HCT116 (cell line): ENCODE results near the gene BECN2. TPM values are rescaled to one million over a fixed set of nuclear protein-coding genes. Genes with fewer than 3 reads are reported as not detected.

ENCODE experiments used
- ATAC-seq: fragments of 200-7000 bp; cut with Tn5 transposase; 2 replicates; pipeline ENCODE4 v1.9.1; 2020; ENCODE audit warnings: mild to moderate bottlenecking, moderate library complexity
- Bru-seq: library from RNA; stranded (reverse); fragments of 400-500 nt; gene quantifications from one replicate; lab custom pipeline; 2021; lab: Mats Ljungman, UMichigan
- BruChase-seq, 2 experiments: library from RNA; stranded (reverse); fragments of 400-500 nt; gene quantifications; one replicate each; lab custom pipeline; 2021; lab: Mats Ljungman, UMichigan
- BruUV-seq: library from RNA; stranded (reverse); fragments of 400-500 nt; replicated peaks from 2 replicates; lab custom pipeline; 2021; lab: Mats Ljungman, UMichigan
- CTCF ChIA-PET: fragments of 300-600 bp; sonication (Branson Sonifier 250); formaldehyde crosslinking; loops from one replicate; lab custom pipeline; 2021; ENCODE audit warnings: antibody characterized with exemption; lab: Charles Lee
- POLR2A ChIA-PET: fragments of 300-600, 350-600 bp; sonication (Branson Sonifier 250); formaldehyde crosslinking; loops from one replicate; lab custom pipeline; 2021; ENCODE audit warnings: antibody characterized with exemption; lab: Charles Lee
- RAD21 ChIA-PET, 2 experiments: fragments of 300-600 bp; sonication (Branson Sonifier 250); formaldehyde crosslinking; loops; one replicate each; lab custom pipeline; 2023; ENCODE audit warnings: low total read pairs in 2 of 2; ENCODE audit not compliant: uncharacterized antibody in 2 of 2, unreplicated experiment in 2 of 2, low non-redundant PET in 1 of 2; lab: Charles Lee
- DNase-seq: peaks from one replicate; pipeline ENCODE4 v3.0.0-alpha.2; 2010; ENCODE audit warnings: low read depth, low spot score
- H2AFZ ChIP-seq: fragments of 200-600 bp; shearing (Covaris generic), sonication (generic); 2 replicates; pipeline ENCODE4 v1.6.1; 2017; ENCODE audit warnings: low read depth, mixed run types, mixed read lengths, antibody characterized with exemption, low read length; ENCODE audit not compliant: poor library complexity, severe bottlenecking
- H3K27ac ChIP-seq: 2 replicates; pipeline ENCODE4 v1.5.1; 2012; ENCODE audit warnings: low read depth, low read length
- H3K27me3 ChIP-seq: fragments of 200-600 bp; sonication (generic); 2 replicates; pipeline ENCODE4 v1.6.1; 2016; ENCODE audit warnings: mixed run types, low read length, mixed read lengths; ENCODE audit not compliant: insufficient read depth
- H3K36me3 ChIP-seq, 2 experiments: fragments of 200-500 bp in 1 of 2; fragments of 200-600 bp in 1 of 2; sonication (Bioruptor generic) in 1 of 2; sonication (generic) in 1 of 2; 2 replicates each; pipeline versions ENCODE4 v1.5.1 to v1.6.1; 2014 to 2016; ENCODE audit warnings: low read length in 2 of 2, inconsistent platforms in 1 of 2, mixed read lengths in 1 of 2, mixed run types in 1 of 2; ENCODE audit not compliant: insufficient read depth in 2 of 2, control insufficient read depth in 1 of 2
- H3K4me1 ChIP-seq, 2 experiments: fragments of 200-600 bp in 1 of 2; sonication (generic) in 1 of 2; 2 replicates each; pipeline versions ENCODE4 v1.5.1 to v1.6.1; 2012 to 2017; ENCODE audit warnings: low read length in 2 of 2, inconsistent platforms in 1 of 2, mild to moderate bottlenecking in 1 of 2, mixed read lengths in 1 of 2, mixed run types in 1 of 2, moderate library complexity in 1 of 2; ENCODE audit not compliant: insufficient read depth in 2 of 2, control insufficient read depth in 1 of 2
- H3K4me2 ChIP-seq: fragments of 200-600 bp; sonication (generic); 2 replicates; pipeline ENCODE4 v1.6.1; 2017; ENCODE audit warnings: mixed run types, low read length, mixed read lengths
- H3K4me3 ChIP-seq, 2 experiments: fragments of 200-600 bp in 1 of 2; sonication (generic) in 1 of 2; replicated peaks in 1 of 2; 2 replicates each; pipeline ENCODE4 v1.5.1; 2011 to 2016; ENCODE audit warnings: low read length in 2 of 2, control low read depth in 1 of 2, low read depth in 1 of 2, mild to moderate bottlenecking in 1 of 2, mixed read lengths in 1 of 2, mixed run types in 1 of 2
- H3K79me2 ChIP-seq: fragments of 200-600 bp; sonication (generic); 2 replicates; pipeline ENCODE4 v1.6.1; 2017; ENCODE audit warnings: mild to moderate bottlenecking, mixed run types, low read length, moderate library complexity, mixed read lengths; ENCODE audit not compliant: insufficient read depth
- H3K9ac ChIP-seq: fragments of 200-600 bp; sonication (generic); 2 replicates; pipeline ENCODE4 v1.6.1; 2016; ENCODE audit warnings: low read length, mixed read lengths
- H3K9me2 ChIP-seq: fragments of 200-600 bp; sonication (generic), shearing (Covaris generic); 2 replicates; pipeline ENCODE4 v1.6.1; 2017; ENCODE audit warnings: mixed run types, mild to moderate bottlenecking, moderate library complexity; ENCODE audit not compliant: insufficient read depth
- H3K9me3 ChIP-seq, 2 experiments: fragments of 200-500 bp in 1 of 2; fragments of 200-600 bp in 1 of 2; sonication (Bioruptor generic) in 1 of 2; sonication (generic) in 1 of 2; 2 replicates each; pipeline ENCODE4 v1.6.1; 2014 to 2017; ENCODE audit warnings: low read length in 2 of 2, mixed read lengths in 2 of 2, inconsistent platforms in 1 of 2, low read depth in 1 of 2, mild to moderate bottlenecking in 1 of 2, mixed run types in 1 of 2, moderate library complexity in 1 of 2; ENCODE audit not compliant: control insufficient read depth in 1 of 2, insufficient read depth in 1 of 2
- H4K20me1 ChIP-seq: fragments of 200-600 bp; sonication (generic), shearing (Covaris generic); 2 replicates; pipeline ENCODE4 v1.6.1; 2017; ENCODE audit warnings: mixed run types, mild to moderate bottlenecking, moderate library complexity; ENCODE audit not compliant: insufficient read depth
- CBX3 ChIP-seq: IDR thresholded peaks from 2 replicates; pipeline ENCODE4 v1.6.1; 2012; ENCODE audit warnings: low read depth
- EGR1 ChIP-seq: IDR thresholded peaks from 2 replicates; pipeline ENCODE4 v1.6.1; 2012; ENCODE audit warnings: low read depth
- EZH2 ChIP-seq: fragments of 200-600 bp; sonication (generic); IDR thresholded peaks from 2 replicates; pipeline ENCODE4 v1.6.1; 2017; ENCODE audit warnings: antibody characterized with exemption, mixed run types
- EZH2phosphoT487 ChIP-seq: fragments of 200-600 bp; IDR thresholded peaks from 2 replicates; pipeline ENCODE4 v1.6.1; 2018; ENCODE audit warnings: antibody characterized with exemption, borderline replicate concordance
- FOSL1 ChIP-seq: IDR thresholded peaks from 2 replicates; pipeline ENCODE4 v1.6.1; 2012; ENCODE audit warnings: low read depth
- JUND ChIP-seq: IDR thresholded peaks from 2 replicates; pipeline ENCODE4 v1.6.1; 2012
- MAX ChIP-seq: IDR thresholded peaks from 2 replicates; pipeline ENCODE4 v1.6.1; 2012
- POLR2A ChIP-seq: IDR thresholded peaks from 2 replicates; pipeline ENCODE4 v1.7.0; 2011; ENCODE audit warnings: borderline replicate concordance; ENCODE audit not compliant: insufficient read depth, insufficient read length; ENCODE audit errors: extremely low read depth
- POLR2AphosphoS5 ChIP-seq: IDR thresholded peaks from 2 replicates; pipeline ENCODE4 v1.6.1; 2011; ENCODE audit warnings: mild to moderate bottlenecking, low read depth, low read length, moderate library complexity
- RAD21 ChIP-seq: IDR thresholded peaks from 2 replicates; pipeline ENCODE4 v1.6.1; 2012; ENCODE audit warnings: low read depth, mild to moderate bottlenecking
- SIN3A ChIP-seq: IDR thresholded peaks from 2 replicates; pipeline ENCODE4 v1.6.1; 2012; ENCODE audit warnings: low read depth
- SP1 ChIP-seq: IDR thresholded peaks from 2 replicates; pipeline ENCODE4 v1.6.1; 2012; ENCODE audit warnings: low read depth
- YY1 ChIP-seq: IDR thresholded peaks from 2 replicates; pipeline ENCODE4 v1.6.1; 2011; ENCODE audit warnings: low read length, low read depth, moderate library complexity, mild to moderate bottlenecking; ENCODE audit not compliant: insufficient replicate concordance; ENCODE audit errors: extremely low read depth
- ZFX ChIP-seq: fragments of 450-650 bp; IDR thresholded peaks from 2 replicates; pipeline ENCODE4 v1.6.1; 2017
- ZNF274 ChIP-seq: fragments of 200-500 bp; sonication (Bioruptor generic); IDR thresholded peaks from 2 replicates; pipeline ENCODE4 v1.6.1; 2014; ENCODE audit warnings: mild to moderate bottlenecking, low read depth, low read length, inconsistent platforms
- intact Hi-C: fragments of 100-400 bp; cut with micrococcal nuclease; formaldehyde crosslinking; loops from 2 replicates; pipeline ENCODE4 v1.10.0; 2022
- long read RNA-seq: library from polyadenylated mRNA; unstranded; transcript quantifications from one replicate; pipeline ENCODE4 v2.0.0, GENCODE V29; 2021; ENCODE audit not compliant: unreplicated experiment
- polyA plus RNA-seq: library from polyadenylated mRNA; unstranded; fragments of >200 nt; gene quantifications from 2 replicates; pipeline ENCODE4 v1.2.1, GENCODE V29; 2012; ENCODE audit warnings: missing spikeins
- total RNA-seq: library from RNA; stranded (reverse); gene quantifications from one replicate; pipeline ENCODE4 v1.2.1, GENCODE V29; 2021; ENCODE audit not compliant: unreplicated experiment
- TF ChIP-seq, protein P1 (sequence below), 3 experiments: fragments of 200-600 bp in 1 of 3; sonication (generic) in 1 of 3; IDR thresholded peaks in 2 of 3; conservative IDR thresholded peaks in 1 of 3; 2 replicates each; pipeline ENCODE4 v1.5.1; 2012 to 2017; ENCODE audit warnings: low read depth in 2 of 3, low read length in 2 of 3, antibody characterized with exemption in 1 of 3, borderline replicate concordance in 1 of 3, control low read depth in 1 of 3, mild to moderate bottlenecking in 1 of 3, mixed read lengths in 1 of 3, mixed run types in 1 of 3, moderate library complexity in 1 of 3; ENCODE audit not compliant: insufficient read depth in 1 of 3
- TF ChIP-seq, protein P2 (sequence below): IDR thresholded peaks from 2 replicates; pipeline ENCODE4 v1.6.1; 2011; ENCODE audit warnings: mild to moderate bottlenecking, low read length, moderate library complexity; ENCODE audit not compliant: insufficient replicate concordance; ENCODE audit errors: extremely low read depth

BECN2 gene, protein sequence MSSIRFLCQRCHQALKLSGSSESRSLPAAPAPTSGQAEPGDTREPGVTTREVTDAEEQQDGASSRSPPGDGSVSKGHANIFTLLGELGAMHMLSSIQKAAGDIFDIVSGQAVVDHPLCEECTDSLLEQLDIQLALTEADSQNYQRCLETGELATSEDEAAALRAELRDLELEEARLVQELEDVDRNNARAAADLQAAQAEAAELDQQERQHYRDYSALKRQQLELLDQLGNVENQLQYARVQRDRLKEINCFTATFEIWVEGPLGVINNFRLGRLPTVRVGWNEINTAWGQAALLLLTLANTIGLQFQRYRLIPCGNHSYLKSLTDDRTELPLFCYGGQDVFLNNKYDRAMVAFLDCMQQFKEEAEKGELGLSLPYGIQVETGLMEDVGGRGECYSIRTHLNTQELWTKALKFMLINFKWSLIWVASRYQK
- not detected for total RNA-seq
- polyA plus RNA-seq, result 0.10 TPM in 1 of 2 replicates, not detected in the other
- not detected for Bru-seq, nascent RNA
- BruChase-seq, experiment 1, labeled RNA remaining after a 6-hour chase, result not detected
- percentile 19 among the genes with signal in this experiment for BruChase-seq, experiment 2, labeled RNA remaining after a 2-hour chase
- long read RNA-seq, result 0 reads

DNA sequence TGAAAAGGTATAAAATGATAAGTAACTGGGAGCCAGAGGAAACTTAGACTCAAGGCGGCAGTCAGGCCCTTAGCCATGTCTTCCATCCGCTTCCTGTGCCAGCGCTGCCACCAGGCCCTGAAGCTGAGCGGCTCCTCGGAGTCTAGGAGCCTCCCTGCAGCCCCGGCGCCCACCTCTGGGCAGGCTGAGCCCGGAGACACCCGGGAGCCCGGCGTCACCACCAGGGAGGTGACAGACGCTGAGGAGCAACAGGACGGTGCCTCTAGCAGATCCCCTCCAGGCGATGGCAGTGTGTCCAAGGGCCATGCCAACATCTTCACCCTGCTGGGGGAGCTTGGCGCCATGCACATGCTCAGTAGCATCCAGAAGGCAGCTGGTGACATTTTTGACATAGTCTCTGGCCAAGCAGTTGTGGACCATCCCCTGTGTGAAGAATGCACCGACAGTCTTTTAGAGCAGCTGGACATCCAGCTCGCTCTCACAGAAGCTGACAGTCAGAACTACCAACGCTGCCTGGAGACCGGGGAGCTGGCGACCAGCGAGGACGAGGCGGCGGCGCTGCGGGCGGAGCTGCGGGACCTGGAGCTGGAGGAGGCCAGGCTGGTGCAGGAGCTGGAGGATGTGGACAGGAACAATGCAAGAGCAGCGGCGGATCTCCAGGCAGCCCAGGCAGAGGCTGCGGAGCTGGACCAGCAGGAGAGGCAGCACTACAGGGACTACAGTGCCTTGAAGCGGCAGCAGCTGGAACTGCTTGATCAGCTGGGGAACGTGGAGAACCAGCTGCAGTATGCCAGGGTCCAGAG, at the start of gene BECN2:
BECN2 (plus strand) TSS at position 76 of the 803 bp plus-strand sequence; CDS start at position 76, 0 bp downstream.
- DNase-seq (no peak), ATAC-seq (peak; percentile 80)
- Histone ChIP-seq H3K4me1 (no peaks in the 10 kb centered on the region), H2AFZ (no peak within 1 kb of the TSS), H3K9me3 (no peaks in the 10 kb centered on the region), H3K27me3 (no peaks in the 10 kb centered on the region), H4K20me1 (no peaks in the 10 kb centered on the region), H3K4me3 (no peak within 1 kb of the TSS), H3K79me2 (no peaks in the 10 kb centered on the region), H3K9me2 (no peaks in the 10 kb centered on the region), H3K27ac (no peak within 1 kb of the TSS), H3K36me3 (no peaks in the 10 kb centered on the region), H3K4me2 (no peak within 1 kb of the TSS), H3K9ac (no peak within 1 kb of the TSS)
- intact Hi-C loops, result no loop called here
- BruUV-seq, result no TSS peak
- CTCF ChIA-PET, result interaction anchor here (1.0 kb wide), 1 partner anchor 29 kb away, joined by 3 read pairs; no protein-coding TSS in a partner anchor
- POLR2A ChIA-PET, result no interaction called here
- RAD21 ChIA-PET, result no interaction called here
- TF ChIP-seq MAX, result no peak
- TF ChIP-seq POLR2A, result no peak
- no peak for TF ChIP-seq YY1
- no peak for TF ChIP-seq EZH2phosphoT487
- no peak for TF ChIP-seq SIN3A
- TF ChIP-seq FOSL1, result no peak
- TF ChIP-seq POLR2AphosphoS5, result no peak
- no peak for TF ChIP-seq ZFX
- TF ChIP-seq EGR1, result no peak
- TF ChIP-seq JUND, result no peak
- no peak for TF ChIP-seq RAD21
- no peak for TF ChIP-seq CBX3
- TF ChIP-seq, protein P1, sequence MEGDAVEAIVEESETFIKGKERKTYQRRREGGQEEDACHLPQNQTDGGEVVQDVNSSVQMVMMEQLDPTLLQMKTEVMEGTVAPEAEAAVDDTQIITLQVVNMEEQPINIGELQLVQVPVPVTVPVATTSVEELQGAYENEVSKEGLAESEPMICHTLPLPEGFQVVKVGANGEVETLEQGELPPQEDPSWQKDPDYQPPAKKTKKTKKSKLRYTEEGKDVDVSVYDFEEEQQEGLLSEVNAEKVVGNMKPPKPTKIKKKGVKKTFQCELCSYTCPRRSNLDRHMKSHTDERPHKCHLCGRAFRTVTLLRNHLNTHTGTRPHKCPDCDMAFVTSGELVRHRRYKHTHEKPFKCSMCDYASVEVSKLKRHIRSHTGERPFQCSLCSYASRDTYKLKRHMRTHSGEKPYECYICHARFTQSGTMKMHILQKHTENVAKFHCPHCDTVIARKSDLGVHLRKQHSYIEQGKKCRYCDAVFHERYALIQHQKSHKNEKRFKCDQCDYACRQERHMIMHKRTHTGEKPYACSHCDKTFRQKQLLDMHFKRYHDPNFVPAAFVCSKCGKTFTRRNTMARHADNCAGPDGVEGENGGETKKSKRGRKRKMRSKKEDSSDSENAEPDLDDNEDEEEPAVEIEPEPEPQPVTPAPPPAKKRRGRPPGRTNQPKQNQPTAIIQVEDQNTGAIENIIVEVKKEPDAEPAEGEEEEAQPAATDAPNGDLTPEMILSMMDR (IDR thresholded peaks at IDR 0.05 in 2 of 3, conservative IDR thresholded peaks at IDR 0.05 in 1 of 3; ENCODE audit: borderline replicate concordance in 1 of 3, insufficient read depth in 1 of 3, low read depth in 2 of 3, low read length in 2 of 3), result no peak
- no peak for TF ChIP-seq EZH2
- TF ChIP-seq SP1, result no peak
- no peak for TF ChIP-seq ZNF274
- TF ChIP-seq, protein P2, sequence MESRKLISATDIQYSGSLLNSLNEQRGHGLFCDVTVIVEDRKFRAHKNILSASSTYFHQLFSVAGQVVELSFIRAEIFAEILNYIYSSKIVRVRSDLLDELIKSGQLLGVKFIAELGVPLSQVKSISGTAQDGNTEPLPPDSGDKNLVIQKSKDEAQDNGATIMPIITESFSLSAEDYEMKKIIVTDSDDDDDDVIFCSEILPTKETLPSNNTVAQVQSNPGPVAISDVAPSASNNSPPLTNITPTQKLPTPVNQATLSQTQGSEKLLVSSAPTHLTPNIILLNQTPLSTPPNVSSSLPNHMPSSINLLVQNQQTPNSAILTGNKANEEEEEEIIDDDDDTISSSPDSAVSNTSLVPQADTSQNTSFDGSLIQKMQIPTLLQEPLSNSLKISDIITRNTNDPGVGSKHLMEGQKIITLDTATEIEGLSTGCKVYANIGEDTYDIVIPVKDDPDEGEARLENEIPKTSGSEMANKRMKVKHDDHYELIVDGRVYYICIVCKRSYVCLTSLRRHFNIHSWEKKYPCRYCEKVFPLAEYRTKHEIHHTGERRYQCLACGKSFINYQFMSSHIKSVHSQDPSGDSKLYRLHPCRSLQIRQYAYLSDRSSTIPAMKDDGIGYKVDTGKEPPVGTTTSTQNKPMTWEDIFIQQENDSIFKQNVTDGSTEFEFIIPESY, result no peak
- TF ChIP-seq, all 23 proteins: peak for 0
